ENCODE results near the gene ATXN3L.

Gene ATXN3L

GRCh38 chrX:13319953-13320352 is at the start of gene ATXN3L:
TSS of gene ATXN3L (minus strand) at chrX:13320053. CDS start at chrX:13319934, 119 bp downstream.
- TF ChIP-seq GATA2 (IDR thresholded peaks at IDR 0.05; ENCODE audit: low read depth, low read length) = no peak
- no peak for TF ChIP-seq GATA3 (IDR thresholded peaks at IDR 0.05; ENCODE audit: low read depth, low read length)

- no peak for TF ChIP-seq GATA2 (IDR thresholded peaks at IDR 0.05; ENCODE audit: low read depth, low read length)
- TF ChIP-seq GATA3 (IDR thresholded peaks at IDR 0.05; ENCODE audit: low read depth, low read length) = no peak
Observed at GRCh38 chrX:13369256-13370030, 49.6 kb upstream of the ATXN3L start.

GRCh38 chrX:13367950-13368349 is 48.1 kb upstream of the ATXN3L start:
- TF ChIP-seq GATA2 (IDR thresholded peaks at IDR 0.05; ENCODE audit: low read depth, low read length) = no peak
- no peak for TF ChIP-seq GATA3 (IDR thresholded peaks at IDR 0.05; ENCODE audit: low read depth, low read length)

- no peak for TF ChIP-seq GATA2 (IDR thresholded peaks at IDR 0.05; ENCODE audit: low read depth, low read length)
Observed at GRCh38 chrX:13366698-13367097, 46.8 kb upstream of the ATXN3L start.

GRCh38 chrX:13365161-13365560 is 45.3 kb upstream of the ATXN3L start:
- TF ChIP-seq GATA2 (IDR thresholded peaks at IDR 0.05; ENCODE audit: low read depth, low read length) = no peak
- TF ChIP-seq GATA3 (IDR thresholded peaks at IDR 0.05; ENCODE audit: low read depth, low read length) = no peak

GRCh38 chrX:13364230-13364857 is 44.5 kb upstream of the ATXN3L start:
- no peak for TF ChIP-seq GATA2 (IDR thresholded peaks at IDR 0.05; ENCODE audit: low read depth, low read length)
- TF ChIP-seq GATA3 (IDR thresholded peaks at IDR 0.05; ENCODE audit: low read depth, low read length) = no peak

GRCh38 chrX:13360146-13360545 is 40.3 kb upstream of the ATXN3L start:
- TF ChIP-seq GATA3 (IDR thresholded peaks at IDR 0.05; ENCODE audit: low read depth, low read length) (no peak), GATA2 (IDR thresholded peaks at IDR 0.05; ENCODE audit: low read depth, low read length) (no peak)

GRCh38 chrX:13357925-13358324 is 38.1 kb upstream of the ATXN3L start:
- no peak for TF ChIP-seq GATA3 (IDR thresholded peaks at IDR 0.05; ENCODE audit: low read depth, low read length)
- no peak for TF ChIP-seq GATA2 (IDR thresholded peaks at IDR 0.05; ENCODE audit: low read depth, low read length)

GRCh38 chrX:13346646-13347045 is 26.8 kb upstream of the ATXN3L start:
- TF ChIP-seq GATA3 (IDR thresholded peaks at IDR 0.05; ENCODE audit: low read depth, low read length) (no peak), GATA2 (IDR thresholded peaks at IDR 0.05; ENCODE audit: low read depth, low read length) (no peak)

GRCh38 chrX:13345438-13345837 is 25.6 kb upstream of the ATXN3L start:
- TF ChIP-seq GATA3 (IDR thresholded peaks at IDR 0.05; ENCODE audit: low read depth, low read length) (no peak), GATA2 (IDR thresholded peaks at IDR 0.05; ENCODE audit: low read depth, low read length) (no peak)

- TF ChIP-seq GATA3 (IDR thresholded peaks at IDR 0.05; ENCODE audit: low read depth, low read length) (no peak), GATA2 (IDR thresholded peaks at IDR 0.05; ENCODE audit: low read depth, low read length) (no peak)
Observed at GRCh38 chrX:13345037-13345436, 25.2 kb upstream of the ATXN3L start.

- TF ChIP-seq GATA2 (IDR thresholded peaks at IDR 0.05; ENCODE audit: low read depth, low read length) = no peak
- no peak for TF ChIP-seq GATA3 (IDR thresholded peaks at IDR 0.05; ENCODE audit: low read depth, low read length)
Observed at GRCh38 chrX:13341491-13342101, 21.7 kb upstream of the ATXN3L start.

- TF ChIP-seq GATA2 (IDR thresholded peaks at IDR 0.05; ENCODE audit: low read depth, low read length) (no peak), GATA3 (IDR thresholded peaks at IDR 0.05; ENCODE audit: low read depth, low read length) (no peak)
Observed at GRCh38 chrX:13340182-13340791, 20.4 kb upstream of the ATXN3L start.

GRCh38 chrX:13339607-13340006 is 19.8 kb upstream of the ATXN3L start:
- TF ChIP-seq GATA2 (IDR thresholded peaks at IDR 0.05; ENCODE audit: low read depth, low read length) = no peak
- TF ChIP-seq GATA3 (IDR thresholded peaks at IDR 0.05; ENCODE audit: low read depth, low read length) = no peak
